ENCODE measurements around the gene TRPC4AP. TPM values are rescaled to one million over a fixed set of nuclear protein-coding genes. Genes with fewer than 3 reads are reported as not detected.

Gene TRPC4AP
- total and polyA plus RNA-seq, 12 donors, result 26.2 to 46.4 (median 38.0) TPM

DNA sequence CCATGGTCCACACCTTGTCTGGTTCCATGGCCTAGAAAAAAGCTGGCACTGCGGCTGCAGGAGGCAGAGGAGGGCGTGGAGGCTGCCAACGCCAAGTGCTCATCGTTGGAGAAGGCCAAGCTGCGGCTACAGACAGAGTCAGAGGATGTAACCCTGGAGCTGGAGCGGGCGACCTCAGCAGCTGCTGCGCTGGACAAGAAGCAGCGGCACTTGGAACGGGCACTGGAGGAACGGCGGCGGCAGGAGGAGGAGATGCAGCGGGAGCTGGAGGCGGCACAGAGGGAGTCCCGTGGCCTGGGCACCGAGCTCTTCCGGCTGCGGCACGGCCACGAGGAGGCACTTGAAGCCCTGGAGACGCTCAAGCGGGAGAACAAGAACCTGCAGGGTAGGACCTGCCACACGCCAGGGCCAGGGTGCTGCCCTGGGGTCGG is 93.6 kb downstream of the TRPC4AP start:
- Histone ChIP-seq H3K27me3 (no peaks in the 10 kb centered on the region), H3K27ac (peak overlapping the region in 3 of 10 donors; percentile 22 to 35 (median 26)), H3K4me1 (peaks cover 0 to 23% (median 0%) of the 10 kb centered on the region in 9 donors), H3K9me3 (no peaks in the 10 kb centered on the region), H3K4me3 (no peak overlapping the region), H3K36me3 (peaks cover 14 to 100% (median 97%) of the 10 kb centered on the region in 9 donors)
- intact Hi-C loops (cut with DNase I), result no loop called here
- no peak for DNase-seq
- TF ChIP-seq, protein P1, sequence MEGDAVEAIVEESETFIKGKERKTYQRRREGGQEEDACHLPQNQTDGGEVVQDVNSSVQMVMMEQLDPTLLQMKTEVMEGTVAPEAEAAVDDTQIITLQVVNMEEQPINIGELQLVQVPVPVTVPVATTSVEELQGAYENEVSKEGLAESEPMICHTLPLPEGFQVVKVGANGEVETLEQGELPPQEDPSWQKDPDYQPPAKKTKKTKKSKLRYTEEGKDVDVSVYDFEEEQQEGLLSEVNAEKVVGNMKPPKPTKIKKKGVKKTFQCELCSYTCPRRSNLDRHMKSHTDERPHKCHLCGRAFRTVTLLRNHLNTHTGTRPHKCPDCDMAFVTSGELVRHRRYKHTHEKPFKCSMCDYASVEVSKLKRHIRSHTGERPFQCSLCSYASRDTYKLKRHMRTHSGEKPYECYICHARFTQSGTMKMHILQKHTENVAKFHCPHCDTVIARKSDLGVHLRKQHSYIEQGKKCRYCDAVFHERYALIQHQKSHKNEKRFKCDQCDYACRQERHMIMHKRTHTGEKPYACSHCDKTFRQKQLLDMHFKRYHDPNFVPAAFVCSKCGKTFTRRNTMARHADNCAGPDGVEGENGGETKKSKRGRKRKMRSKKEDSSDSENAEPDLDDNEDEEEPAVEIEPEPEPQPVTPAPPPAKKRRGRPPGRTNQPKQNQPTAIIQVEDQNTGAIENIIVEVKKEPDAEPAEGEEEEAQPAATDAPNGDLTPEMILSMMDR (IDR thresholded peaks at IDR 0.05), result no peak
- ATAC-seq, result no peak
- 73 to 84% methylated on average over 25 of the region's 25 CpGs for WGBS, 2 donors

DNA sequence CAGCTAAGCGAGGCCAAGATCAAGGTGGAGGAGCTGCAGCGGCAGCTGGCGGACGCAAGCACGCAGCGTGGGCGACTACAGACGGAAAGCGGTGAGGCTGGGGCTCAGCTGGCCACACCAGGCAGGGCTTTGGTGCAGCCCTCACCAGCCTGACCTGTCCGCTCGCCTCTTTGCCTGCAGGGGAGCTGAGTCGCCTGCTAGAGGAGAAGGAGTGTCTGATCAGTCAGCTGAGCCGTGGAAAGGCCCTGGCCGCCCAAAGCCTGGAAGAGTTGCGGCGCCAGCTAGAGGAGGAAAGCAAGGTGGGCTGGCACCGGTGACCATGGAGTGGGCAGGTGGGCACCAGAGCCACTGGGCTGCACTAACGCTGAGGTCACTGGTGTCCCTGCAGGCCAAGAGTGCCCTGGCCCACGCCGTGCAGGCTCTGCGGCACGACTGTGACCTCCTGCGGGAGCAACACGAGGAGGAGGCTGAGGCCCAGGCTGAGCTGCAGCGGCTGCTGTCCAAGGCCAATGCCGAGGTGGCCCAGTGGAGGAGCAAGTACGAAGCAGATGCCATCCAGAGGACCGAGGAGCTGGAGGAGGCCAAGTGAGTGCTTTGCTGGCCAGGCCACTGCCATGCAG is 94.2 kb downstream of the TRPC4AP start:
- TF ChIP-seq, protein P1 (IDR thresholded peaks at IDR 0.05), result no peak
- 80 to 86% methylated on average over 28 of the region's 28 CpGs for WGBS, 2 donors
- DNase-seq, result no peak

DNA sequence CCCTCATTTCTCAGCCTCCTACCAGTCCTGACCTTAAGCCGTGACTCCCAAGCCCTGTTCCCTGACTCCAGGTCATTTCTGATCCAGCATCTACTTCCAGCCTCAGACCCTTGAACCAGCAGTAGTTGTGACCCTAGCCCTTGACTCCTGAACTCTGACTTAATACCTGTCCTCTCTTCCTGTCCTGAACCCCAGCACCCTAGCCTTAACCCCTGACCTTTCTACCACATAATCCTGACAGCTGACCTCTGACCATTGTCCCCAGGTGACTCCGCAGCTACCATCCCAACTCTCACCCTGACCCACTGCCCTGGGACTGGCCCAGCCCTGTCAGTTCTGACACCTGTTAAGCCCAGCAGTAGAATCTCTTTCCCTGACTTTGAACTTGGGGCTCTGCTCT is 94.8 kb downstream of the TRPC4AP start:
- Histone ChIP-seq H3K9me3 (no peaks in the 10 kb centered on the region), H3K4me1 (peaks cover 0 to 35% (median 0%) of the 10 kb centered on the region in 9 donors), H3K27ac (peak overlapping the region in 1 of 10 donors; percentile 7), H3K27me3 (no peaks in the 10 kb centered on the region), H3K4me3 (no peak overlapping the region), H3K36me3 (peaks cover 14 to 100% (median 96%) of the 10 kb centered on the region in 9 donors)
- 80 to 87% methylated on average over 2 of the region's 2 CpGs for WGBS, 2 donors
- intact Hi-C loops (cut with DNase I), result no loop called here
- ATAC-seq, result no peak
- DNase-seq, result no peak
- TF ChIP-seq, protein P1 (IDR thresholded peaks at IDR 0.05), result no peak

More for the DNA sequence above, 94.2 kb downstream of the TRPC4AP start:
- Histone ChIP-seq H3K27me3 (no peaks in the 10 kb centered on the region), H3K9me3 (no peaks in the 10 kb centered on the region), H3K4me1 (peaks cover 0 to 29% (median 0%) of the 10 kb centered on the region in 9 donors), H3K27ac (peak overlapping the region in 2 of 10 donors; percentile 26 to 35), H3K4me3 (no peak overlapping the region), H3K36me3 (peaks cover 14 to 100% (median 97%) of the 10 kb centered on the region in 9 donors)
- no peak for ATAC-seq
- intact Hi-C loops (cut with DNase I), result no loop called here

DNA sequence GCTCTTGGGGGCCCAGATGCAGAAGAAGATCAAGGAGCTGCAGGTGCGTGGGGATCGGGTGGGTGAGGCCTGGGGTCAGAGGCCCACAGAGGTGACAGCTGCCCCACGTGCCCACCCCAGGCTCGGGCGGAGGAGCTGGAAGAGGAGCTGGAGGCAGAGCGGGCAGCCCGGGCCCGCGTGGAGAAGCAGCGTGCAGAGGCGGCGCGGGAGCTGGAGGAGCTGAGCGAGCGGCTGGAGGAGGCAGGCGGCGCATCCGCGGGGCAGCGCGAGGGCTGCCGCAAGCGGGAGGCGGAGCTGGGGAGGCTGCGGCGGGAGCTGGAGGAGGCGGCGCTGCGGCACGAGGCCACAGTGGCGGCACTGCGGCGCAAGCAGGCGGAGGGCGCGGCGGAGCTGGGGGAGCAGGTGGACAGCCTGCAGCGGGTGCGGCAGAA is 95.5 kb downstream of the TRPC4AP start:
- TF ChIP-seq, protein P1 (IDR thresholded peaks at IDR 0.05), result no peak
- Histone ChIP-seq H3K27me3 (no peaks in the 10 kb centered on the region), H3K4me3 (no peak overlapping the region), H3K4me1 (peaks cover 0 to 39% (median 0%) of the 10 kb centered on the region in 9 donors), H3K36me3 (peaks cover 14 to 100% (median 90%) of the 10 kb centered on the region in 9 donors), H3K27ac (peak overlapping the region in 1 of 10 donors; percentile 15), H3K9me3 (no peaks in the 10 kb centered on the region)
- peak in 2 of 8 donors; percentile 2 to 21 for ATAC-seq
- 23 to 48% methylated on average over 35 to 39 of the region's 39 CpGs for WGBS, 2 donors
- intact Hi-C loops (cut with DNase I), result no loop called here
- peak in 1 of 2 donors; percentile 55 for DNase-seq
